Spleen (tissue), 11 donors: Measurements from ENCODE around the gene ATP10B. TPM values are rescaled to one million over a fixed set of nuclear protein-coding genes. Genes with fewer than 3 reads are reported as not detected.

Experiments used
- DNase-seq: peaks from one replicate; pipeline ENCODE4 v3.0.0-alpha.2; 2020
- H3K27ac ChIP-seq, 8 donors: fragments of 200-600 bp; sonication (generic) in 7 of 8; 1 replicate in 4 of 8; 2 replicates in 4 of 8; pipeline versions ENCODE4 v1.5.0 to v1.8.0; 2016 to 2021; ENCODE audit warnings: inconsistent platforms in 4 of 8, mild to moderate bottlenecking in 4 of 8, moderate library complexity in 1 of 8
- H3K27me3 ChIP-seq, 7 donors: fragments of 200-600 bp; sonication (generic) in 6 of 7; replicated peaks in 1 of 7; 1 replicate in 4 of 7; 2 replicates in 3 of 7; pipeline versions ENCODE4 v1.5.0 to v1.8.0; 2016 to 2021; ENCODE audit warnings: inconsistent platforms in 3 of 7, mild to moderate bottlenecking in 1 of 7
- H3K36me3 ChIP-seq, 6 donors: fragments of 200-600 bp; sonication (generic) in 5 of 6; 1 replicate in 4 of 6; 2 replicates in 2 of 6; pipeline versions ENCODE4 v1.5.0 to v1.8.0; 2016 to 2021; ENCODE audit warnings: inconsistent platforms in 2 of 6
- H3K4me1 ChIP-seq, 6 donors: fragments of 200-600 bp; sonication (generic) in 5 of 6; 1 replicate in 3 of 6; 2 replicates in 3 of 6; pipeline versions ENCODE4 v1.5.0 to v1.8.0; 2016 to 2021; ENCODE audit warnings: inconsistent platforms in 3 of 6
- H3K4me3 ChIP-seq, 8 donors: fragments of 200-600 bp; sonication (generic) in 7 of 8; 1 replicate in 4 of 8; 2 replicates in 4 of 8; pipeline versions ENCODE4 v1.5.0 to v1.8.0; 2016 to 2021; ENCODE audit warnings: inconsistent platforms in 4 of 8, mild to moderate bottlenecking in 4 of 8, moderate library complexity in 2 of 8
- H3K9me3 ChIP-seq, 8 donors: fragments of 200-600 bp; sonication (generic) in 7 of 8; 1 replicate in 4 of 8; 2 replicates in 4 of 8; pipeline versions ENCODE4 v1.5.0 to v1.8.0; 2016 to 2021; ENCODE audit warnings: inconsistent platforms in 4 of 8
- POLR2A ChIP-seq, 3 donors: fragments of 450-650 bp; IDR thresholded peaks; one replicate each; pipeline ENCODE4 v1.5.1; 2017; ENCODE audit warnings: antibody characterized with exemption in 3 of 3, mild to moderate bottlenecking in 1 of 3
- POLR2AphosphoS5 ChIP-seq, 3 donors: sonication (generic); formaldehyde crosslinking; IDR thresholded peaks; one replicate each; pipeline ENCODE4 v1.5.1; 2017; ENCODE audit warnings: antibody characterized with exemption in 3 of 3
- WGBS, 5 donors: extraction: QIAGEN DNeasy Blood & Tissue Kit in 3 of 5; methylation state at CpG; one replicate each; pipeline versions ENCODE4 v1.1.5 to v1.1.7; 2013 to 2018; 5-methylcytosine and 5-hydroxymethylcytosine counted together
- intact Hi-C: fragments of 100-400 bp; cut with DNase I; formaldehyde crosslinking; loops from one replicate; pipeline ENCODE4 v1.15.0; 2023; ENCODE audit warnings: low total_unique reads
- polyA plus RNA-seq, 3 donors: library from polyadenylated mRNA; stranded (reverse); fragments of 200-250 nt; gene quantifications; one replicate each; pipeline ENCODE4 v1.2.1, GENCODE V29; 2013
- total RNA-seq, 7 donors: library from RNA; depleted of rRNA in 3 of 7; stranded (reverse); fragments of >200 nt in 3 of 7; fragmentation: NEBNext Ultra II Directional in 4 of 7; extraction: Animal tissue kit (Norgen Biotek cat#: 25700) in 4 of 7; gene quantifications; one replicate each; pipeline versions ENCODE4 v1.1.0 to v1.2.1, GENCODE V29; 2016 to 2021
- TF ChIP-seq, protein P1 (sequence below), 11 experiments: fragments of 200-600 bp in 7 of 11; fragments of 450-650 bp in 4 of 11; sonication (generic) in 4 of 11; IDR thresholded peaks in 8 of 11; conservative IDR thresholded peaks in 3 of 11; 1 replicate in 7 of 11; 2 replicates in 4 of 11; pipeline versions ENCODE4 v1.4.0 to v1.8.0; 2016 to 2021; ENCODE audit warnings: antibody characterized with exemption in 11 of 11, inconsistent platforms in 4 of 11, mild to moderate bottlenecking in 1 of 11
- donor health status: healthy with polysubstance abuse.
- donor health status: DM: no; HTN: no; CAD: no; lungs with moderate emphysema.
- donor health status: DM: no; HTN: no; CAD: no.
- donor health status: Bipolar disorder and iron deficiency.
- donor health status: healthy.
- donor health status: DM: no; HTN: no; CAD: no.
- donor health status: DM: yes; HTN: yes; CAD: no.

ATP10B gene
- total and polyA plus RNA-seq, 10 donors = 0.06 TPM; not detected in 9

DNA sequence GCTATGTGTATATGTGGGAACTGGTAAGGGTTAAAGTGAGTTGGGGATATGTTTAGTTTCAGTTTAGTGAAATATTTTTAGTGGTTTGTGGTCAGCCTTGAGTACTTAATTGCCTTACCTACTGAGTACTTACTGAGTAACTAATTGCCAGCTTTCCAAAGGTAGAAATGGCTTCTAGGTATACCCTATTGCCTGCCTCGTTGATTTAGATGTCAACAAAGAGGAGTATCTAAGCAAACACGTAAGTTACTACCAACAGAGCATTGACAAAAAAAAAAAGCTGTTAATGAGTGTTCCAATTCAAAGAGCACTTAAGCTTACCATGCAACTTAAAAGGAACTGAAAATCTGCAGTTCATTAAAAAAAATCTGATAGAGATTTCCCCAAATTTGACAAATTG lies 8.8 kb downstream of the ATP10B start:
- 21 to 40% (median 31%) methylated on average over 2 of the region's 2 CpGs for WGBS, 5 donors

DNA sequence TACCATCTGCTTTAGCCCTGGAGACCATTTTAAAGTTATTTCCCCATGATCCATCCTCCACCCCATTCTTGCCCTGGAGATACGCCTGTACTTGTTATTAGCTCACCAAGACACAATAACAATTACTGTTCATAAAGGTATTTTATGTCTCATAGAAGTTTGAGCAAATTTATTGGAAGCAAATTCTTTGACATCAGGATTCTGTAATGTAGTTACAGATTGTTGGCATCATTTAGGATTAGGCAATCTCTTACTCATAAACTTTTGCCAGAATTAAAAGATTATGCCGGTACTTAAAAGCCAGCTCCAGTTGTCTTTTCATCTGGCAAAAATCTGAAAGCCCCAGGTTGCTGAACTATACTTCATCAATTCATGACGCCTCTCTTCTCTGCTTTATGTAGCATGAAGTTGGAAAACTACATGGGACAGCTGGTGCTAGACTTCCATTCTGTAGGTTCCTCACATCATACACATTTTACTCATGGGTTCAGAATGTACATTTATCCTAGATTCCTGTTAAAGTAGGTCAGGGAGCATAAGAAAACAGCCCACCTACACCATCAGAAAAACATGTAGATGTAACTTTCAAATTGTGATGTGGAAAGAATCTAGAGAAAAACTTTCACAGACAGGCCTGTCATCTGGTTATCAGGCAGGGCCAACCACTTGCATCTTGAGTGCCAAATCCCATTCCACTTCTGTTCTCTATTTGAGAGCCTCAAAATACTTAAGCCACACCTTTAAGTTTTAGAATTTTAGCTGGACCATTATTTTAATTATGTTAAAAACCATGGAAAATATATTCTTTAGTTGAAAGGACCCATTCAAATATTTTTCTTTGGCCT lies 14.0 kb downstream of the ATP10B start:
- no peak overlapping the region for H3K4me3 ChIP-seq
- H3K27ac ChIP-seq = no peak overlapping the region
- H3K4me1 ChIP-seq = no peaks in the 10 kb centered on the region
- TF ChIP-seq POLR2AphosphoS5 (IDR thresholded peaks at IDR 0.05) (no peak), POLR2A (IDR thresholded peaks at IDR 0.05) (no peak)
- TF ChIP-seq, protein P1, sequence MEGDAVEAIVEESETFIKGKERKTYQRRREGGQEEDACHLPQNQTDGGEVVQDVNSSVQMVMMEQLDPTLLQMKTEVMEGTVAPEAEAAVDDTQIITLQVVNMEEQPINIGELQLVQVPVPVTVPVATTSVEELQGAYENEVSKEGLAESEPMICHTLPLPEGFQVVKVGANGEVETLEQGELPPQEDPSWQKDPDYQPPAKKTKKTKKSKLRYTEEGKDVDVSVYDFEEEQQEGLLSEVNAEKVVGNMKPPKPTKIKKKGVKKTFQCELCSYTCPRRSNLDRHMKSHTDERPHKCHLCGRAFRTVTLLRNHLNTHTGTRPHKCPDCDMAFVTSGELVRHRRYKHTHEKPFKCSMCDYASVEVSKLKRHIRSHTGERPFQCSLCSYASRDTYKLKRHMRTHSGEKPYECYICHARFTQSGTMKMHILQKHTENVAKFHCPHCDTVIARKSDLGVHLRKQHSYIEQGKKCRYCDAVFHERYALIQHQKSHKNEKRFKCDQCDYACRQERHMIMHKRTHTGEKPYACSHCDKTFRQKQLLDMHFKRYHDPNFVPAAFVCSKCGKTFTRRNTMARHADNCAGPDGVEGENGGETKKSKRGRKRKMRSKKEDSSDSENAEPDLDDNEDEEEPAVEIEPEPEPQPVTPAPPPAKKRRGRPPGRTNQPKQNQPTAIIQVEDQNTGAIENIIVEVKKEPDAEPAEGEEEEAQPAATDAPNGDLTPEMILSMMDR (IDR thresholded peaks at IDR 0.05 in 8 of 11, conservative IDR thresholded peaks at IDR 0.05 in 3 of 11) = no peak
- no peaks in the 10 kb centered on the region for H3K27me3 ChIP-seq
- DNase-seq = no peak
- 82 to 91% (median 84%) methylated on average over 3 of the region's 3 CpGs for WGBS, 5 donors
- H3K9me3 ChIP-seq = peaks cover 0 to 15% (median 13%) of the 10 kb centered on the region in 8 donors
- intact Hi-C loops = no loop called here
- no peaks in the 10 kb centered on the region for H3K36me3 ChIP-seq

More for the DNA sequence above, 8.8 kb downstream of the ATP10B start:
- Histone ChIP-seq H3K9me3 (no peaks in the 10 kb centered on the region), H3K36me3 (no peaks in the 10 kb centered on the region), H3K4me1 (peaks cover 0 to 6% (median 0%) of the 10 kb centered on the region in 6 donors), H3K4me3 (no peak overlapping the region), H3K27me3 (no peaks in the 10 kb centered on the region), H3K27ac (no peak overlapping the region)
- TF ChIP-seq POLR2A (IDR thresholded peaks at IDR 0.05) = no peak
- TF ChIP-seq, protein P1 (IDR thresholded peaks at IDR 0.05 in 8 of 11, conservative IDR thresholded peaks at IDR 0.05 in 3 of 11) = no peak
- no peak for TF ChIP-seq POLR2AphosphoS5 (IDR thresholded peaks at IDR 0.05)
- intact Hi-C loops = no loop called here
- DNase-seq = no peak

DNA sequence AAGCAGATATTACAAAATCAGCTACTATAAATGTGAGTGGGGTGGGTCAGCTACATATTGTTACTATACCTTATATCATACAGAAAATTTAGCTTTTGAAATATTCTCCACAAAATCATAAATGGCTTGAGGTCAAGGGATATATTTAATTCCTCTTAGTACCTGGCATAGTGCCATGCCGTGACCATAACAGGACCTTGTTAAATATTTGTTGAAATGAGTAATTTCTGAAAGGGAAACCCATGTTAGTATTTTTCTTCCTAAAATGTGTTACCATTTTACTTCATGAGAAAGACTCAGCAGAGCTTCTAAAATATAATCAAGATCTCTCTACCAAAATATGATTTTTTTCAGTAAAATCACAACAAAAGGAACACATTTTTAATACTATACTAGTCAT lies 14.8 kb downstream of the ATP10B start:
- intact Hi-C loops = no loop called here
- Histone ChIP-seq H3K4me1 (no peaks in the 10 kb centered on the region), H3K27me3 (no peaks in the 10 kb centered on the region), H3K36me3 (no peaks in the 10 kb centered on the region), H3K9me3 (peaks cover 0 to 22% (median 18%) of the 10 kb centered on the region in 8 donors), H3K4me3 (no peak overlapping the region), H3K27ac (no peak overlapping the region)
- 0 to 3% (median 0%) methylated on average over 1 of the region's 1 CpG for WGBS, 5 donors
- DNase-seq = no peak
- TF ChIP-seq POLR2AphosphoS5 (IDR thresholded peaks at IDR 0.05) (no peak), POLR2A (IDR thresholded peaks at IDR 0.05) (no peak)
- TF ChIP-seq, protein P1 (IDR thresholded peaks at IDR 0.05 in 8 of 11, conservative IDR thresholded peaks at IDR 0.05 in 3 of 11) = no peak

DNA sequence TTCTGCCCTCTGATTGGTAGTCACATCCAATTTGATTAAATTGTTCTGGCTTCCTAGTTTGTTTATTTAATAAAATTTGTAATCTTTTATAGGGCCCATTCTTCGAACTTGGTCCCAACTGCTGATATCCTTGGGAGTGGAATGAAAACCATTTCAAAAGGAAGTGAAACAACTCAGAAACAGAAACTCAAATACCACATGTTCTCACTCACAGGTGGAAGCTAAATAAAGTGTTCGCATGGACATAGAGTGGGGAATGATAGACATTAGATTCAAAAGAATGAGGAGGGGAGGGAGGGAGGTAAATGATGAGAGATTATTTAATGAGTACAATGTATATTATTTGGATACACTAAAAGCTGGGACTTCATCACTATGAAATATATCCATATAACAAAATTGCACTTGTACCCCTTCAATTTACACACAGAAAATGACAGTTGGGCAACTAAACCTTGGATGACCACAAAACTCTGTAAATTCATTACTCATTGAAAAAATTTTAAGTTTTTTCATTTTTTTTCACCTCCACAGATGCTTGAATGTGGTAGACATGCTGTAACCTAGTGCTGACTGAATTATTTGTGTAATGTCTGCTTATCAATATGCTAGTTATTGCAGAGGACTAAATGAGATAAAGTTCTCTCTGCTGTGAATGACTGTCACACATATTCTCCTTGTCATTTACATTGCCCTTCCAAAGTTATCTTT lies 16.0 kb downstream of the ATP10B start:
- no peaks in the 10 kb centered on the region for H3K36me3 ChIP-seq
- no peaks in the 10 kb centered on the region for H3K4me1 ChIP-seq
- no peak overlapping the region for H3K4me3 ChIP-seq
- TF ChIP-seq POLR2AphosphoS5 (IDR thresholded peaks at IDR 0.05) (no peak), POLR2A (IDR thresholded peaks at IDR 0.05) (no peak)
- TF ChIP-seq, protein P1 (IDR thresholded peaks at IDR 0.05 in 8 of 11, conservative IDR thresholded peaks at IDR 0.05 in 3 of 11) = no peak
- no peak overlapping the region for H3K27ac ChIP-seq
- WGBS, 5 donors = 58 to 68% (median 67%) methylated on average over 2 of the region's 2 CpGs
- no peak for DNase-seq
- H3K27me3 ChIP-seq = no peaks in the 10 kb centered on the region
- intact Hi-C loops = no loop called here
- peaks cover 0 to 22% (median 18%) of the 10 kb centered on the region in 8 donors for H3K9me3 ChIP-seq
